Brain pericyte (primary cell): ENCODE measurements around the gene AIFM3.
"Not testable (repeated sequence)": the region's sequence is repeated elsewhere in the genome, so short reads cannot be mapped to it uniquely, and the experiment has no call there.

Experiments
- DNase-seq: peaks from one replicate; pipeline ENCODE4 v3.0.0-alpha.2; 2012; ENCODE audit warnings: low read depth, low spot score

AIFM3 gene

DNA sequence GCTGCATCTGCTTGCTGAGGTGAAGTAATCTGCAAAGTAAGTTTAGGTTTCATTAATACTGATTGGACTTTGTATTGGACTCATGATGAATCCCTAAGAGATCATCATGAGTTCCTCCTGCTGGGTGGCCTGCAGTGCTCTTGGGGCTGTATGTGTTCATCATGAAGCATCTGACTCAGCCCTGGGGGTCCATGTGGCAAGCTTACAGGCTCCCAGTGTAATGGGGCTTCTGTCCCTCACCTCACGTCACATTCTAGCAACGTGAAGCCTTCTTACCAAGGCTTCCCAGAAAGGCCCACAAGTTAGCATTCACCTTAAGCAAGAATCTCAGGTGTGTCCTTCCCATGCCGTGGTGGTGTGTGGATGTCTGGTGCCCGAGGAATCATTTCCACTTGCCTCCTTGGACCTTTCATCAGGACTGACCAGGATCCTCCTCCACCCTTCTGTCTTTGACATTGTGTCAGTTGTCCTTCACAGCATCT lies 26.1 kb upstream of the AIFM3 start:
- DNase-seq, result no peak

DNA sequence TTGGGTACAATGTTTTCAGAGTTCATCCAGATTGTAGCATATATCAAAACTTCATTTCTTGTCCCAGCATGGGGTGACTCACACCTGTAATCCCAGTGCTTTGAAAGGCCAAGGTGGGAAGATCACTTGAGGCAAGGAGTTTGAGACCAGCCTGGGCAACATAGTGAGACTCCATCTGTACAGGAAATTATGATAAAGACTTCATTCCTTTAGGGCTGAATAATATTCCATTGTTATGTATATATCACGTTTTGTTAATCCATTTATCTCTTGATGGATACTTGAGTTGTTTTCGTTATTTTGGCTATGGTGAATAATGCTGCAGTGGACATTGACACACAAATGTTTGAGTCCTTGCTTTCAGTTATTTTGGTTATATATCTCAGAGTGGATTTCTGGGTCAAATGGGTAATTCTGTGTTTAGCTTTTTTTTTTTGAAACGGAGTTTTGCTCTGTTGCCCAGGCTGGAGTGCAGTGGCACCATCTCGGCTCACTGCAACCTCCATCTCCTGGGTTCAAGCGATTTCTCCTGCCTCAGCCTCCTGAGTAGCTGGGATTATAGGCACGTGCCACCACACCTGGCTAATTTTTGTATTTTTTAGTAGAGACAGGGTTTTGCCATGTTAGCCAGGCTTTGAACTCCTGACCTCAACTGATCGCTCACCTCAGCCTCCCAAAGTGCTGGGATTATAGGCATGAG lies 24.7 kb upstream of the AIFM3 start:
- DNase-seq, result not testable (repeated sequence)

- DNase-seq, result no peak
Observed at GRCh38 chr22:20943104-20943933, 23.7 kb upstream of the AIFM3 start.

DNA sequence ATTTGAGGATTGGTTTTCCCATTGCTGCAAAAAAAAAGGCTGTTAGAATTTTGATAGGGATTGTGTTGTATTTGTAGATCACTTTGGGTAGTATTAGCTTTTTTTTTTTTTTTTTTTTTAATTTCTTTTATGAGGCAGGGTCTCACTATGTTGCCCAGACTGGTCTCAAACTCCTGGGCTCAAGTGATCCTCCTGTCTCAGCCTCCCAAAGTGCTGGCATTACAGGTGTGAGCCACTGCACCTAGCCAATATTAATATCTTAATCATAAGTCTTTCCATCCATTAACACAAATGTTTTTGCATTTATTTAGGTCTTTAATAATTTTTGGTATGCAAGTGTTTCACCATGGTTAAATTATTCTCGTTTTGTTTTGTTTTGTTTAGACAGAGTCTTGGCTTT lies 23.0 kb upstream of the AIFM3 start:
- DNase-seq, result no peak

DNA sequence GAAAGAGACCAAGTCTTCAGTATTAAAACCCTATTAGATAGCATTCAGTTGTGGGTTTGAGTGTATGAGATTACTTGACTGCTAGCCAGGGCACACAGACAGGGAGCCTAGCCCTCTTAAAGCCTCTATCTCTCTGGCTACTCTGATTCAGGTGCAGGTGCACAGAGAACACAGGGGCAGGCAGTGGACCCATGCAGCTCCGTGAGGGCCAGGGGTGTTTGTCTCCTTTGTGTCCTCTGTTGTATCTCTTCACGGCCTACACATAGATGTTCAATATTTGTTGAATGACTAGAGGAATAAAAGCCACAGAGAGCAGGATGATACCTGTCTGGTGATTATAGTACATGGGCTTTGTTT lies 21.5 kb upstream of the AIFM3 start:
- DNase-seq, result no peak

- no peak for DNase-seq
Observed at GRCh38 chr22:20946080-20946986, 20.7 kb upstream of the AIFM3 start.

GRCh38 chr22:20946991-20947390 lies 20.1 kb upstream of the AIFM3 start:
- DNase-seq, result no peak

- no peak for DNase-seq
Observed at GRCh38 chr22:20948450-20948849, 18.6 kb upstream of the AIFM3 start.

DNA sequence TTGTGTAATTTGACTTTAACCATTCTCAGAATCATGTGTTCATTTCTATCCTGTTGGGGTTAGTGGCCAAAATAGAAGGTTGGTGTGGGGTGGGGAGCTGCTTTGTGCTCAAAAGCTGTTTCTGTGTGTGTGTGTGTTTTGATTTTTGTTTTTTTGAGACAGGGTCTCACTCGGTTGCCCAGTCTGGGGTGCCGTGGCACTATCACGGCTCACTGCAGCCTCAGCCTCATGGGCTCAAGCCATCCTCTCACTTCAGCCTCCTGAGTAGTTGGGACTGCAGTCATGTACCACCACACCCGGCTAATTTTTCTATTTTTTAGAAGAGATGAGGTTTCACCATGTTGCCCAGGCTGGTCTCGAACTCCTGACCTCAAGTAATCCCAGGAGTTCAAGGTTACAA lies 18.1 kb upstream of the AIFM3 start:
- no peak for DNase-seq

DNA sequence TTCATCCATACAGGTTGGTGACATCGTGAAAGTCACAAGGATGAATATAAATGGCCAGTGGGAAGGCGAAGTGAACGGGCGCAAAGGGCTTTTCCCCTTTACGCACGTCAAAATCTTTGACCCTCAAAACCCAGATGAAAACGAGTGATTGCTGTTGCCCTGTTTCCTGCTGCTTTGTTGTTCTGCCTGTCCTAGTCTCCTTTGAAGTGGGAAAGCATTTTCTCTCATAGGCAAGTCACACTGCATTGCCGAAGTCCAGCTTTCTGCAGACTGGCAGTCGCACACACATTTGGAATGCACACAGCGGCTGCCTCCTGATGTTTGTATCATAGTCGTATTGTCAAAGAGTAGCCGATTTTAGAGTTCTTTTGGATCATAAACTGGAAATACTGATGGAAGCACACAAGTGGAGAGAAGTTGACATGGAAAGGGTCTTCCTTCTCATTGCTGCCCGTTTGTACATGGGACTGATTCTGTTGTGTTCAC lies 17.3 kb upstream of the AIFM3 start:
- DNase-seq, result no peak

DNA sequence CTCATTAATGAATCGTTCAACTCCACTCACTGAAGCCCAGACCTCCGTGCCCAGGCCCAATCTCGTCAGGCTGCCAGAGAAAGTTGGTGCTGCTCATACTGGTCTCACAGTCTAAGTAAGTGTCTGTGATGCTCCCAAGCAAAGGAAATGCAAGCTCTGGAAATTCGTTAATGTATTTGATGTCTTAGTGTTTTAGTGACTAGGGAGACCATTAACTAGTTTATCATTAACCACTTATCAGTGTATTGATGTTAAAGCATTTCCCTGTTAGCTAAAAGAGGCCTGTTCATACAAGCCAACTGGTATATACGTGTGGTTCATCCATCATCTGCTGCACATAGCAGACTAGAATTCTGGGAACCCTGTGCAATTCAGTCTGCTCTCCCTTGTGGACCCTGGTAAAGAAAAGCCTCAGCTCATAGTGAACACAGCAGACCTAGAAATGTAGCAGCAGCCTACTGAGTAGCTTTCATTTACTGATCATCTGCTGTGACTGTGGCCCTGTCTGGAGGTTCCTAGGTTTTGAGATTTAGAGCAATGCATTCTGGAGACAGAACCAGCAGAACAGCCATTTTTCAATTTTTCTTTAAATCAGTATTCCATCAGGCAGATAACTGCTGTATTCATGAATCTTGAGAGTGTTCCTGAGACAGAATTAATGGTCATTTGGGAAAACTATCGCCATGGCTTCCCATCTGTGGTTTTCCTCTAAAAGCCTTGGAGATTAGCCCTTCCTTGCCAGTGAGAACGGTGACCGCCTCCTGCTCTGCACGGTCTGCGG lies 15.7 kb upstream of the AIFM3 start:
- DNase-seq, result no peak

GRCh38 chr22:20951932-20952380 lies 15.1 kb upstream of the AIFM3 start:
- no peak for DNase-seq

DNA sequence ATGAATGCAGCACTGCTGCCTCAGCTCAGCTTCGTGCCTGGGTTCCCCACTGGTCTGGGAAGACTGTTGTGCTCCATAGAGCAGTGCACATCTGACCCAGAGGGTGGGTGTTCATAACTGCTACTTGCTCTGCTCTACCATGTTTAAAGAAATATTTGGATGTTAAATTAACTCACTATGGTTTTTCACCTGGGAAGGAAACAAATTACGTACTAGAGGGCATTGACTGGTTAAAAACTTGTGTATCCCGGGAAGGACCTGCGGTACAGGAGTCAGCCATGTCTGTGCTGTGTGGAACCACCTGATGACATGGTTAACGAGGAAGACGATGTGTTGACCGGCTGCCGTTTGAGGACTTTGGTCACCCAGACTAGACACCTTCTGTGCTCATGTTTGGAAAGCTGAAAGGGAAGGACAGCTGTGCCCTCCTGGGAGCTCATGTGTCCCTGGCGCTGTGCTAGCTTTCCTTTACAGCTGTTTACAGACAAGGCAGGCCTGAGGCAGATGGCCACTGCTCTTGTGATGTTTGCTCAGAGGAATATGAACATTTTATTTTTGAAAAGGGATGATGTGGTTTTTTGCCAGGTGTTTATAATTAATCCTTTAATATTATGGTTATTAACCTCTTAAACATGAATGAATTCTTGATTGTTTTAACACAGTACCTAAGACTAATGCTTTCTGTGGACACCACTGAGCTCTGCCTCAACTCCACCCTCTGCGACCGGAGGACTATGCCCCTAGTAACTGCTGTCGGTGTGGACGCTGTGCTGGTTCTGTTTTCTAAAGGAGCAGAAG lies 14.3 kb upstream of the AIFM3 start:
- no peak for DNase-seq

GRCh38 chr22:20953342-20953608 lies 13.8 kb upstream of the AIFM3 start:
- DNase-seq, result no peak

- no peak for DNase-seq
Observed at GRCh38 chr22:20953668-20954500, 13.2 kb upstream of the AIFM3 start.

GRCh38 chr22:20955548-20955947 lies 11.5 kb upstream of the AIFM3 start:
- DNase-seq, result no peak

- DNase-seq, result no peak
Observed at GRCh38 chr22:20956258-20957101, 10.6 kb upstream of the AIFM3 start.

- DNase-seq, result no peak
Observed at GRCh38 chr22:20957102-20957682, 9.9 kb upstream of the AIFM3 start.
